Raji (cell line): ENCODE data around the gene ABCC5.

Experiments used
- POLR2A ChIP-seq: IDR thresholded peaks from 2 replicates; pipeline ENCODE4 v1.6.1; 2011; ENCODE audit warnings: low read depth, low read length, control low read depth; ENCODE audit not compliant: insufficient read depth

The ABCC5 gene

GRCh38 chr3:183951459-183951858, 66.2 kb downstream of the ABCC5 start:
- TF ChIP-seq POLR2A, result no peak

GRCh38 chr3:183949690-183950089, 68.0 kb downstream of the ABCC5 start:
- no peak for TF ChIP-seq POLR2A

- TF ChIP-seq POLR2A, result no peak
Measured at GRCh38 chr3:183946037-183946436, 71.6 kb downstream of the ABCC5 start.

- no peak for TF ChIP-seq POLR2A
Measured at GRCh38 chr3:183944775-183945174, 72.9 kb downstream of the ABCC5 start.

GRCh38 chr3:183943739-183944138, 73.9 kb downstream of the ABCC5 start:
- TF ChIP-seq POLR2A, result no peak

- no peak for TF ChIP-seq POLR2A
Measured at GRCh38 chr3:183941216-183941615, 76.5 kb downstream of the ABCC5 start.

- TF ChIP-seq POLR2A, result no peak
Measured at GRCh38 chr3:183937601-183938286, 79.9 kb downstream of the ABCC5 start.

GRCh38 chr3:183933160-183933559, 84.5 kb downstream of the ABCC5 start:
- no peak for TF ChIP-seq POLR2A

- TF ChIP-seq POLR2A, result no peak
Measured at GRCh38 chr3:183931881-183932280, 85.8 kb downstream of the ABCC5 start.

- TF ChIP-seq POLR2A, result no peak
Measured at GRCh38 chr3:183930086-183930485, 87.6 kb downstream of the ABCC5 start.

GRCh38 chr3:183927059-183927458, 90.6 kb downstream of the ABCC5 start:
- no peak for TF ChIP-seq POLR2A

- no peak for TF ChIP-seq POLR2A
Measured at GRCh38 chr3:183924956-183925355, 92.7 kb downstream of the ABCC5 start.

- TF ChIP-seq POLR2A, result no peak
Measured at GRCh38 chr3:183924543-183924942, 93.1 kb downstream of the ABCC5 start.

- TF ChIP-seq POLR2A, result no peak
Measured at GRCh38 chr3:183922421-183922820, 95.3 kb downstream of the ABCC5 start.

GRCh38 chr3:183921096-183921495, 96.6 kb downstream of the ABCC5 start:
- TF ChIP-seq POLR2A, result no peak

GRCh38 chr3:183920416-183920815, 97.3 kb downstream of the ABCC5 start:
- no peak for TF ChIP-seq POLR2A

GRCh38 chr3:183918178-183918577, 99.5 kb downstream of the ABCC5 start:
- TF ChIP-seq POLR2A, result no peak
